Activated naive CD8-positive, alpha-beta T cell treated with anti-CD3 and anti-CD28 coated beads for 36 hours (primary cell): ENCODE results near the gene OTUD4. TPM values are rescaled to one million over a fixed set of nuclear protein-coding genes. Genes with fewer than 3 reads are reported as not detected.

Experiments used
- total RNA-seq, 2 experiments: library from RNA; stranded (reverse); gene quantifications; one replicate each; pipeline ENCODE4 v1.2.3, GENCODE V29; 2021

The OTUD4 gene
- total RNA-seq, 2 experiments from 2014 or later, result 54.5 to 59.0 TPM

Other genes starting within 250 kb of the OTUD4 start
- gene ANAPC10, start 82.4 kb downstream of the OTUD4 start, total RNA-seq, result 10 to 100 TPM; 28.6 to 29.1 TPM
- gene ABCE1, start 82.3 kb downstream of the OTUD4 start, total RNA-seq, result 100 to 1,000 TPM; 198 to 210 TPM